Esophagus muscularis mucosa (tissue), 4 donors: ENCODE data around the gene SHF.

Source experiments
- EP300 ChIP-seq: sonication (generic); formaldehyde crosslinking; IDR thresholded peaks from one replicate; pipeline ENCODE4 v1.6.1; 2017; ENCODE audit warnings: antibody characterized with exemption
- POLR2A ChIP-seq: fragments of 450-650 bp; IDR thresholded peaks from one replicate; pipeline ENCODE4 v1.6.1; 2017; ENCODE audit warnings: antibody characterized with exemption, moderate library complexity, mild to moderate bottlenecking, low read depth
- TF ChIP-seq, protein P1 (sequence below), 3 experiments: fragments of 200-600 bp in 2 of 3; fragments of 450-650 bp in 1 of 3; sonication (generic) in 2 of 3; IDR thresholded peaks; one replicate each; pipeline ENCODE4 v1.5.1; 2017 to 2019; ENCODE audit warnings: antibody characterized with exemption in 3 of 3, mild to moderate bottlenecking in 2 of 3, moderate library complexity in 1 of 3

DNA sequence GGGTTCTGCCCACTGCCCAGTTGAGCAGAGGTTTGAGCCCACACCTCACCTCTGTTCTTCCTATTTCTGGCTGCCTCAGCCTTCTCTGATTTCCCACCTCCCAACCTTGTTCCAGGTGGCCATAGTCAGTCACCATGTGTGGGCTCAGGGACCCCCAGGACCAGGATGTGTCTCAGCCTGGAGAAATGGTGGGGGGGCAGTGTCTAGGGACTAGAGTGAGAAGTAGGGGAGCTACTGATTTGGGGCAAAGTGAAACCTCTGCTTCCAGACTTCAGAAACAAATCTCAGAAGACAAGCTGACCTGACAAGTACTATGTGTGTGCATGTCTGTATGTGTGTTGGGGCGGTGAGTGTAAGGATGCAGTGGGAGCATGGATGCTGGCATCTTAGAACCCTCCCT, 22.9 kb downstream of the SHF start:
- TF ChIP-seq, protein P1, sequence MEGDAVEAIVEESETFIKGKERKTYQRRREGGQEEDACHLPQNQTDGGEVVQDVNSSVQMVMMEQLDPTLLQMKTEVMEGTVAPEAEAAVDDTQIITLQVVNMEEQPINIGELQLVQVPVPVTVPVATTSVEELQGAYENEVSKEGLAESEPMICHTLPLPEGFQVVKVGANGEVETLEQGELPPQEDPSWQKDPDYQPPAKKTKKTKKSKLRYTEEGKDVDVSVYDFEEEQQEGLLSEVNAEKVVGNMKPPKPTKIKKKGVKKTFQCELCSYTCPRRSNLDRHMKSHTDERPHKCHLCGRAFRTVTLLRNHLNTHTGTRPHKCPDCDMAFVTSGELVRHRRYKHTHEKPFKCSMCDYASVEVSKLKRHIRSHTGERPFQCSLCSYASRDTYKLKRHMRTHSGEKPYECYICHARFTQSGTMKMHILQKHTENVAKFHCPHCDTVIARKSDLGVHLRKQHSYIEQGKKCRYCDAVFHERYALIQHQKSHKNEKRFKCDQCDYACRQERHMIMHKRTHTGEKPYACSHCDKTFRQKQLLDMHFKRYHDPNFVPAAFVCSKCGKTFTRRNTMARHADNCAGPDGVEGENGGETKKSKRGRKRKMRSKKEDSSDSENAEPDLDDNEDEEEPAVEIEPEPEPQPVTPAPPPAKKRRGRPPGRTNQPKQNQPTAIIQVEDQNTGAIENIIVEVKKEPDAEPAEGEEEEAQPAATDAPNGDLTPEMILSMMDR (IDR thresholded peaks at IDR 0.05) = no peak
- TF ChIP-seq POLR2A (no peak), EP300 (no peak)
